Measurements from ENCODE around the gene OR5AU1.

The OR5AU1 gene

GRCh38 chr14:21201732-21202462 lies 46.0 kb upstream of the OR5AU1 start:
- Histone ChIP-seq H2BK120ac (ENCODE audit: low read depth, low read length) (no peak overlapping the region), H3K4me1 (ENCODE audit: control insufficient read depth, low read depth, low read length) (no peaks in the 10 kb centered on the region), H3K27me3 (ENCODE audit: insufficient read depth, low read length, poor library complexity) (no peaks in the 10 kb centered on the region), H3K4me3 (ENCODE audit: low read length) (no peak overlapping the region), H4K5ac (ENCODE audit: low read length) (no peak overlapping the region), H3K18ac (ENCODE audit: low read length) (no peak overlapping the region), H3K36me3 (ENCODE audit: control insufficient read depth, insufficient read depth, low read length) (no peaks in the 10 kb centered on the region), H3K4ac (ENCODE audit: low read depth, low read length) (no peak overlapping the region), H3K23ac (ENCODE audit: low read length) (no peak overlapping the region), H3K27ac (ENCODE audit: low read depth, low read length) (no peak overlapping the region), H3K79me1 (ENCODE audit: low read length) (no peaks in the 10 kb centered on the region), H2BK5ac (ENCODE audit: low read length) (no peak overlapping the region), H3K9ac (ENCODE audit: low read length) (no peak overlapping the region), H3K4me2 (ENCODE audit: low read length) (no peak overlapping the region), H2AK5ac (ENCODE audit: low read length) (no peak overlapping the region), H2BK15ac (replicated peaks; ENCODE audit: low read depth) (no peak overlapping the region), H3K56ac (ENCODE audit: low read length) (no peak overlapping the region), H3K79me2 (ENCODE audit: control insufficient read depth, insufficient read depth, low read length) (no peaks in the 10 kb centered on the region), H4K8ac (ENCODE audit: low read depth, low read length) (no peak overlapping the region)
- no peak for DNase-seq
- no CpG with 5 or more reads among the region's 12 CpGs for WGBS (ENCODE audit: extremely low coverage, insufficient coverage, low lambda C conversion rate)

- Histone ChIP-seq H3K27ac (ENCODE audit: low read depth, low read length) (no peak overlapping the region), H3K9ac (ENCODE audit: low read length) (no peak overlapping the region), H3K27me3 (ENCODE audit: insufficient read depth, low read length, poor library complexity) (no peaks in the 10 kb centered on the region), H3K4me1 (ENCODE audit: control insufficient read depth, low read depth, low read length) (no peaks in the 10 kb centered on the region), H2AK5ac (ENCODE audit: low read length) (no peak overlapping the region), H3K18ac (ENCODE audit: low read length) (no peak overlapping the region), H4K5ac (ENCODE audit: low read length) (no peak overlapping the region), H3K4ac (ENCODE audit: low read depth, low read length) (no peak overlapping the region), H2BK5ac (ENCODE audit: low read length) (no peak overlapping the region), H3K23ac (ENCODE audit: low read length) (no peak overlapping the region), H4K8ac (ENCODE audit: low read depth, low read length) (no peak overlapping the region), H3K56ac (ENCODE audit: low read length) (no peak overlapping the region), H2BK15ac (replicated peaks; ENCODE audit: low read depth) (no peak overlapping the region), H3K36me3 (ENCODE audit: control insufficient read depth, insufficient read depth, low read length) (no peaks in the 10 kb centered on the region), H2BK120ac (ENCODE audit: low read depth, low read length) (no peak overlapping the region), H3K4me2 (ENCODE audit: low read length) (no peak overlapping the region), H3K79me1 (ENCODE audit: low read length) (no peaks in the 10 kb centered on the region), H3K79me2 (ENCODE audit: control insufficient read depth, insufficient read depth, low read length) (no peaks in the 10 kb centered on the region), H3K4me3 (ENCODE audit: low read length) (no peak overlapping the region)
- no peak for DNase-seq
- WGBS (ENCODE audit: extremely low coverage, insufficient coverage, low lambda C conversion rate), result no CpG with 5 or more reads among the region's 5 CpGs
Measured at GRCh38 chr14:21200752-21201461, 45.0 kb upstream of the OR5AU1 start.

- H3K36me3 ChIP-seq (ENCODE audit: control insufficient read depth, insufficient read depth, low read length), result no peaks in the 10 kb centered on the region
- no peak overlapping the region for H2BK15ac ChIP-seq (replicated peaks; ENCODE audit: low read depth)
- no peak overlapping the region for H3K4me2 ChIP-seq (ENCODE audit: low read length)
- H3K4ac ChIP-seq (ENCODE audit: low read depth, low read length), result no peak overlapping the region
- H3K18ac ChIP-seq (ENCODE audit: low read length), result no peak overlapping the region
- H2AK5ac ChIP-seq (ENCODE audit: low read length), result no peak overlapping the region
- no peak overlapping the region for H2BK120ac ChIP-seq (ENCODE audit: low read depth, low read length)
- H2BK5ac ChIP-seq (ENCODE audit: low read length), result no peak overlapping the region
- H3K4me1 ChIP-seq (ENCODE audit: control insufficient read depth, low read depth, low read length), result no peaks in the 10 kb centered on the region
- H3K79me1 ChIP-seq (ENCODE audit: low read length), result no peaks in the 10 kb centered on the region
- H3K27me3 ChIP-seq (ENCODE audit: insufficient read depth, low read length, poor library complexity), result no peaks in the 10 kb centered on the region
- no peak overlapping the region for H3K23ac ChIP-seq (ENCODE audit: low read length)
- WGBS (ENCODE audit: extremely low coverage, insufficient coverage, low lambda C conversion rate), result no CpG with 5 or more reads among the region's 3 CpGs
- H3K79me2 ChIP-seq (ENCODE audit: control insufficient read depth, insufficient read depth, low read length), result no peaks in the 10 kb centered on the region
- no peak overlapping the region for H3K9ac ChIP-seq (ENCODE audit: low read length)
- DNase-seq, result no peak
- no peak overlapping the region for H3K4me3 ChIP-seq (ENCODE audit: low read length)
- H3K56ac ChIP-seq (ENCODE audit: low read length), result no peak overlapping the region
- no peak overlapping the region for H4K8ac ChIP-seq (ENCODE audit: low read depth, low read length)
- no peak overlapping the region for H4K5ac ChIP-seq (ENCODE audit: low read length)
- no peak overlapping the region for H3K27ac ChIP-seq (ENCODE audit: low read depth, low read length)
Measured at GRCh38 chr14:21199611-21200560, 44.0 kb upstream of the OR5AU1 start.

GRCh38 chr14:21197418-21198205 lies 41.7 kb upstream of the OR5AU1 start:
- no peak overlapping the region for H3K18ac ChIP-seq (ENCODE audit: low read length)
- H2BK5ac ChIP-seq (ENCODE audit: low read length), result no peak overlapping the region
- no peak for DNase-seq
- no peak overlapping the region for H3K27ac ChIP-seq (ENCODE audit: low read depth, low read length)
- no peak overlapping the region for H3K56ac ChIP-seq (ENCODE audit: low read length)
- no peaks in the 10 kb centered on the region for H3K79me2 ChIP-seq (ENCODE audit: control insufficient read depth, insufficient read depth, low read length)
- H3K4ac ChIP-seq (ENCODE audit: low read depth, low read length), result no peak overlapping the region
- no peak overlapping the region for H2BK15ac ChIP-seq (replicated peaks; ENCODE audit: low read depth)
- H3K27me3 ChIP-seq (ENCODE audit: insufficient read depth, low read length, poor library complexity), result no peaks in the 10 kb centered on the region
- no peak overlapping the region for H3K9ac ChIP-seq (ENCODE audit: low read length)
- H2BK120ac ChIP-seq (ENCODE audit: low read depth, low read length), result no peak overlapping the region
- no peak overlapping the region for H4K5ac ChIP-seq (ENCODE audit: low read length)
- WGBS (ENCODE audit: extremely low coverage, insufficient coverage, low lambda C conversion rate), result no CpG with 5 or more reads among the region's 2 CpGs
- no peak overlapping the region for H2AK5ac ChIP-seq (ENCODE audit: low read length)
- H4K8ac ChIP-seq (ENCODE audit: low read depth, low read length), result no peak overlapping the region
- no peak overlapping the region for H3K4me3 ChIP-seq (ENCODE audit: low read length)
- H3K36me3 ChIP-seq (ENCODE audit: control insufficient read depth, insufficient read depth, low read length), result no peaks in the 10 kb centered on the region
- H3K4me1 ChIP-seq (ENCODE audit: control insufficient read depth, low read depth, low read length), result no peaks in the 10 kb centered on the region
- H3K79me1 ChIP-seq (ENCODE audit: low read length), result no peaks in the 10 kb centered on the region
- no peak overlapping the region for H3K23ac ChIP-seq (ENCODE audit: low read length)
- no peak overlapping the region for H3K4me2 ChIP-seq (ENCODE audit: low read length)

GRCh38 chr14:21194597-21194996 lies 38.7 kb upstream of the OR5AU1 start:
- no peak overlapping the region for H2BK5ac ChIP-seq (ENCODE audit: low read length)
- H4K5ac ChIP-seq (ENCODE audit: low read length), result no peak overlapping the region
- H3K18ac ChIP-seq (ENCODE audit: low read length), result no peak overlapping the region
- no peak for DNase-seq
- H3K79me1 ChIP-seq (ENCODE audit: low read length), result no peaks in the 10 kb centered on the region
- H3K4me3 ChIP-seq (ENCODE audit: low read length), result no peak overlapping the region
- no peaks in the 10 kb centered on the region for H3K27me3 ChIP-seq (ENCODE audit: insufficient read depth, low read length, poor library complexity)
- H4K8ac ChIP-seq (ENCODE audit: low read depth, low read length), result no peak overlapping the region
- H3K27ac ChIP-seq (ENCODE audit: low read depth, low read length), result no peak overlapping the region
- no peaks in the 10 kb centered on the region for H3K4me1 ChIP-seq (ENCODE audit: control insufficient read depth, low read depth, low read length)
- H3K4me2 ChIP-seq (ENCODE audit: low read length), result no peak overlapping the region
- H2AK5ac ChIP-seq (ENCODE audit: low read length), result no peak overlapping the region
- H3K4ac ChIP-seq (ENCODE audit: low read depth, low read length), result no peak overlapping the region
- H3K23ac ChIP-seq (ENCODE audit: low read length), result no peak overlapping the region
- no peaks in the 10 kb centered on the region for H3K36me3 ChIP-seq (ENCODE audit: control insufficient read depth, insufficient read depth, low read length)
- no peak overlapping the region for H2BK15ac ChIP-seq (replicated peaks; ENCODE audit: low read depth)
- H3K9ac ChIP-seq (ENCODE audit: low read length), result no peak overlapping the region
- H3K56ac ChIP-seq (ENCODE audit: low read length), result no peak overlapping the region
- H3K79me2 ChIP-seq (ENCODE audit: control insufficient read depth, insufficient read depth, low read length), result no peaks in the 10 kb centered on the region
- H2BK120ac ChIP-seq (ENCODE audit: low read depth, low read length), result no peak overlapping the region

All from mesendoderm (in vitro differentiated cells).